Right lung (tissue), 5 donors: ENCODE measurements around the gene PIK3AP1. TPM values are rescaled to one million over a fixed set of nuclear protein-coding genes. Genes with fewer than 3 reads are reported as not detected.

Experiments
- DNase-seq, 2 donors: peaks; one replicate each; pipeline ENCODE4 v3.0.0-alpha.2; 2013
- polyA plus RNA-seq, 5 donors: library from polyadenylated mRNA; unstranded; fragments of 120-200 nt; gene quantifications; one replicate each; pipeline versions ENCODE4 v1.2.1 to v1.2.3, GENCODE V29; 2013; ENCODE audit warnings: inconsistent platforms in 1 of 5, low replicate concordance in 1 of 5; ENCODE audit not compliant: insufficient read length in 5 of 5, insufficient read depth in 1 of 5

The PIK3AP1 gene
- polyA plus RNA-seq, 5 donors, result 2.8 to 3.9 (median 3.6) TPM

- DNase-seq, result no peak
Observed at GRCh38 chr10:96673318-96674099, 46.8 kb downstream of the PIK3AP1 start.

DNA sequence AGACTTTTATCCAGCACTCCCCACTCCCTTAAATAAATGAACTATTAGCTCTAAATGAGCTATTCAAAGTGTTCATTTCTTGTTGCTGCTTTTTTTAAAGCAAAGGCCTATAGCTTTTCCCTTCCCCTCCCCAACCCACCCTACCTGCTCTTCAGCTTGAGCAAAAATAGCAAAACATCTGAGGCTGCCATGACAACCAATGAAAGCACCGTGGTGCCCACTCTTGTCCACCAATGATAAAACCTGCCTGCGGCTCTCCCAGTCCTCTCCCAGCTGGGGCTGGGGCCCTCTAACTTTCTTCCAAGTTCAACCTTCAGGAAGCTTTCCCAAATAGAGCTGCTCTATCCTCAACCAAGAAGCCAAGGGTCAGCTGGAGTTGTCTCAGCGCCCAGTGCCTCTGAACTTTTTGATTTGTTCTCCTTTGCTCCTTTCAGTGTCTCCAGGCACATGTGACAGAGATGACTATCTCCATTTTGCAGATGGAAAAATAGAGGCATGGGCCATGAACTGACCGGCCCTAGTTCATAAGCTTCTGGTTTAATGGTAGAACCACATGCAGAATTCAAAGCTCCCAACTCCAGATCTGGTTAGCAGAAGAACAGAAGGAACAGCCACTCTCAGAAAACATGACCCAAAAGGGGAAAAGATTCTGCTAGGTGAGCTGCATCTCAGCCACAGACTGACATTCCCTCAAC is 47.7 kb downstream of the PIK3AP1 start:
- DNase-seq, result peak in 1 of 2 donors; percentile 31

GRCh38 chr10:96671211-96671890 is 49.0 kb downstream of the PIK3AP1 start:
- DNase-seq, result no peak

- DNase-seq, result no peak
Observed at GRCh38 chr10:96670786-96671185, 49.5 kb downstream of the PIK3AP1 start.

DNA sequence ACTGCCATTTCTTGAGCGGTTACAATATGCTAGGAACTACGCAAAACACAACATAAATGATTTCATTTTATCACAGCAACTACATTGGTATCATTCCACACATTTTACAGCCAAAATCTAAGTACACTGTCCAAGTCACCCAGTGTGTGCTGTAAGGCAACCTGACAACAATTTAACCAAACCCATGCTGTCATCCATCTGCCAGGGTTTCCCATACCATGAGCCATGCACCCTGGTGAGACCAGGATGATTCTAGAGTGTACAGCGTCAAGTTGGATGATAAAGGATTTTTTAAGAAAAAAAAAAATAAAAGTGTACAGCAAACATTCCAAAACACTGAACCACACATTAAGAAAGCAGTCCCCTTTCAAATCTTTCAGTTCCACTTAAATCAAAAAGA is 52.9 kb downstream of the PIK3AP1 start:
- no peak for DNase-seq

DNA sequence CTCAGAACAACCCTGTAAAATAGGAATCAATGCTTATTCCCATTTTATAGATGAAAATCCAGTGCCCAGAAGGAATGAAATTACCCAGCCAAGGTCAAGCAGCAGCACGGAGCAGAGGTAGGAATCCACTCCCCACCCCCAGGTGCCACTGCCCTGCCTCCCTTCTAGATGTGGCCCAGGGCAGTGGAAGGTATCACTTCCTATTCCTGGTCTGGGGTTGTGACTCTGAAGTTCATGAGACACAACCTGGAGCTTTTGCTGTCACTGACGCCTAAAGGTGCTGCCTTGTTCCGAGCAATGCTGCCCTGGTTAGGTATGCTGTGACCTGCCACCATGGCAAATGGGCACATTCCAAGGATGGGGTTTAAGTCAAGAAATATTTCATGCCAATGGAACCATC is 53.6 kb downstream of the PIK3AP1 start:
- no peak for DNase-seq

- no peak for DNase-seq
Observed at GRCh38 chr10:96665306-96665705, 55.0 kb downstream of the PIK3AP1 start.

GRCh38 chr10:96664563-96664962 is 55.8 kb downstream of the PIK3AP1 start:
- no peak for DNase-seq

- DNase-seq, result no peak
Observed at GRCh38 chr10:96663797-96664196, 56.5 kb downstream of the PIK3AP1 start.

GRCh38 chr10:96661632-96662031 is 58.7 kb downstream of the PIK3AP1 start:
- no peak for DNase-seq

- no peak for DNase-seq
Observed at GRCh38 chr10:96660297-96660696, 60.0 kb downstream of the PIK3AP1 start.

DNA sequence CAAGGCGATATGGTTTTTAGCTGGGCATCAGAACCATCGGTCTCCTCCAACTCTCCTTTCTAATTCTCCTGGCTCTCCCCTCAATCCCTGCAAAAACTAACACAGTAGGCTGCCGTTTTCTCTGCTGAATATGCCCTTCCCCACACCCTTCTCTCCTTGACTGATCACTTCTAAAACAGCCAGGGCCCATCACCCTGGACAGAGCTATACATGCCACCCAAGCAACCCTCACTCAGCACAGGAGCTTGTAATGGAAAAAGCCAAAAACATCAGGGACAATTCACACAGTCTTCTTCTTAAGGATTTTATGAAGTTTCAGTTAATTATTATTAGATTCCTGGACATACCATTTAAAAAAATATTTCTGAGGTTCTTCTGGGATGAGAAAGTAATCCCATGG is 61.5 kb downstream of the PIK3AP1 start:
- DNase-seq, result no peak

GRCh38 chr10:96657385-96657784 is 62.9 kb downstream of the PIK3AP1 start:
- DNase-seq, result no peak

DNA sequence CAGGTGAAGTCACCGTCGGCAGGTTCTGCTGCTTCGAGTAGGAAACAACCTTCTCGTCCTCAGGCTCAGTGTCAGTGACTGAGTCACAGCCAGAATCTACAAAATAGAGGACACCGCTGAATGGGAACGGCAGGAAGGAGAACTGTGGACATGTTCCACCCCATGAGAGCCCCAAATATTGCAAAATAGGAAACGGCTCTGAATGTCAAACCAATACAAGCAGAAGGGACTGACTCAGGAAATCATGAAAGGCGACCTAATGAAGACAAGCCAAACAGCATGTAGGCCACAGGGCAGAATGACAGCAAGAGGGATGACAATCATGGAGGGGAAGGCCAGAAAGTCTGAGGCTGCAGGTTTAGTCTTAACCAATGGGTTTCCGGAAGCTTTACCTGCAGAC is 63.5 kb downstream of the PIK3AP1 start:
- DNase-seq, result no peak

DNA sequence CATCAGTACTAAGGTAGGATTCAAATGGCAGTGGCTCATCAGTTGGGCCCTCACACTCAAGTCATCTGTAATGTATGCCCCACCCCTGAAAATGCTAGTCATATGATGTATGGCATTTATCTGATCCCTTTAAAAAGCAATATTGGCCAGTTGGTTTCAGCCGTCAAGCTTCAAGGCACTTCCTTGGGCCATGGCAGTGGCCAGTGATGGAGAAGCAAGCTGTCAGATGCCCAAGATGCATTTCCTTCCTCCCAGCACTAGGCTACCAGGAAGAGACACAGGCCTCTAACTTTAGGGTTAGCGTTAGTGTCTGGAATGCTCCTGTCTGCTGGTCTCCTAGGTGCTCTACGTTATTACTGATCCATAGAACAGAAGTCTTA is 64.1 kb downstream of the PIK3AP1 start:
- DNase-seq, result no peak

GRCh38 chr10:96655461-96656197 is 64.7 kb downstream of the PIK3AP1 start:
- DNase-seq, result no peak

- DNase-seq, result no peak
Observed at GRCh38 chr10:96651998-96652431, 68.3 kb downstream of the PIK3AP1 start.

DNA sequence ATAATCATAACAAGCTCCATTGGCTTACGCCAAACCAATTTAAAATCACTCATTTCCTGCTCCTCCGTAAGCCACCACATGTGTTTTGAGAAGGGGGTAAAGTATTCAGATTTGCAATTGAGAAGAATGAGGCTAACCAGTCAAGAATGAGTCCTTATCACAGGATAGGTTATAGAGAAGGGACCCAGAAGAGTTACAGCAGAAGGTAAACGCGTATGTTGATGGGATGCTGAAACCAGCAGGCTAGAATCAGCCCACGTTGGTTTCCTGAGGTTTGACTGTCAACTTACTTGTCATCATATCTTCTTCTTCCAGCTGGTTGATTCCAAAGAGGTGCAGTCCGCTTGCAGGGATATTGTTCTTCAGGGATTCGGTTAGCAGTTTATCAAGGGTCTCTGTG is 69.4 kb downstream of the PIK3AP1 start:
- no peak for DNase-seq

DNA sequence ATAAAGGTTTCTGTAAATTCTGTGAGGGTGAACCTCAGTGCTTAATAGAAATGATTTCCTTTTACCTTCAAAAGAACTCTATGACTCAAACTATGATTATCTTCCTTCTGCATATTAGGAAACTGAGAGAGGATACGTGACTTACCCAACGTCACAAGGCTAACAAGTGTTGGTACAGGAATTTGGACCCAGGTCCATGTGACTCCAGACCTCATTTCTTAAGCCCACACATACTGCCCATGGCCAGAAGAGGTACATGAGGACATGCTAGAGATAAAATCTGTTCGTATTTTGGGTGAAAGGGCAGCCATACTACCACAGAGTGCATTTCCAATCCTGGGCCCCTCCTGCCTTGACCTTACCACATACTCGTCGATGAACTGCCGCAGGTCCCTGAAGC is 72.0 kb downstream of the PIK3AP1 start:
- no peak for DNase-seq

DNA sequence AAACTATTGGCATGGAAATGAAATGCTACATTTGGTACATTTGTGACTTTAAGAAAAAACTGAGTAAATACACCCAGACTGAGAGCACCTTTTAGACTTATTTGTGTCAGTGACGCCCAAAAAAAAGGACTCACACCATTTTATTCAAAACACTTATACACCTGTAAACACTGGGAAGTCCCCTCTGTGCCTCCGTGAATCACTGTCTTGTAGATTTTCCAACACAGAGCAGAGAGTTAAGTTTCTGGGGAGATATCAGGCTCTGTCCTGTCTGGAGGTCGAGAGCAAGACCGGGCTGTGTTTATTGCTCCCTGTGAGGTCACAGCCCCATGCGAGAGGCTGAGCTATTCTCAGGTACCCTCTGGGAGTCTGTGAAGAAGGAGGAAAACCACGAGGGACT is 72.8 kb downstream of the PIK3AP1 start:
- no peak for DNase-seq

GRCh38 chr10:96646751-96647166 is 73.6 kb downstream of the PIK3AP1 start:
- DNase-seq, result no peak

DNA sequence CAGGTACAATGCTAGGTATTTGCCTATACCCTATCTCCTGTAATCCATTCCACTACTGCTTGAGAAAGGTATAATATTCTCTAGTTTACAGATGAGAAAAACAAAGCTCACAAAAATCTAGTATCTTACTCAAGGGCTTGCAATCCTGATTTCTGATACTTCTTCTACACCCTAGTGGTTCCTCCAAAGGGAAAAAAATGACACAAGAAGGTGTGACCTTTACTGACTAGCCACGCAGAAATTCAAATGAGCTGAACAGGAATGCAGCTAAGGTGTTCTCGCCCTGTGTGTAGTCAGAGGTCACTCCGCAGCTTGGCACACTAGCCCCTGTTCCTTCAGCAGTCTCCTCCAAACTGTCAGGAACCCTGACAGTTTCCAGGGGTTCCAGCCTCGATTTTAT is 74.0 kb downstream of the PIK3AP1 start:
- no peak for DNase-seq
